ENCODE measurements around the gene POSTN. TPM values are rescaled to one million over a fixed set of nuclear protein-coding genes. Genes with fewer than 3 reads are reported as not detected.

POSTN gene
- total and polyA plus RNA-seq, 2 of the 8 experiments (the other 6 are each of a cell fraction or from before 2014, with no cell fraction given): 0.30 to 0.74 TPM

DNA sequence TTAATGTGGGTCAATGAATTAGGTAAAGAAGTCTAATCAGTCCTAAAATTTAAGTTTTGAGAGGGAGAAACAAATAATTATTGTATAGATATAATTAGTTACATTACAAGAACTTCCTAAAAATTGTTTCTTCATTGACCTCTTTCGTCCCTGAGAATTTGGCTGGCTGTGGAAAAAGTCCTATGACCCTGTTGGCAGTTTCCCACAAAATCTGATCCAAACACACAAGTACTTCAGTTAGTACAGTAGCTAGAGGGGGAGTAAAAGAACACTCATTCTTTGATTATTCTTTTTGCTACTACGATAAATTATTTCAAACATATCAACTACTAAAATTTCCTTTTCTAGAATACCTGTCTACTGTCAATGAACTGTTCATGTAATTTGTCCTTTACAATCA is 11.3 kb downstream of the POSTN start:
- 89% methylated on average over 2 of the region's 2 CpGs; no CpG with 5 or more reads in 1 of the 2 experiments for WGBS, 2 experiments (ENCODE audit: extremely low coverage in 1 of 2, insufficient coverage in 1 of 2, insufficient read length in 1 of 2, insufficient replicate concordance in 2 of 2, low coverage in 1 of 2, low lambda C conversion rate in 2 of 2, missing lambda C conversion rate in 1 of 2)
- H2BK15ac ChIP-seq (ENCODE audit: low read length): no peak overlapping the region
- no peaks in the 10 kb centered on the region for H3K36me3 ChIP-seq (ENCODE audit: control insufficient read depth in 2 of 4, insufficient read depth in 4 of 4, low read length in 3 of 4)
- H3K79me2 ChIP-seq (ENCODE audit: control insufficient read depth in 1 of 2, insufficient read depth in 2 of 2, low read length in 2 of 2): no peaks in the 10 kb centered on the region
- H3K4ac ChIP-seq (replicated peaks; ENCODE audit: insufficient read length, low read depth, low read length): no peak overlapping the region
- H3K79me1 ChIP-seq (ENCODE audit: low read depth, low read length): no peaks in the 10 kb centered on the region
- H3K14ac ChIP-seq (ENCODE audit: insufficient read length): no peak overlapping the region
- H3K4me2 ChIP-seq (ENCODE audit: insufficient read depth in 1 of 2, low read depth in 2 of 2, low read length in 2 of 2): no peak overlapping the region
- no peak overlapping the region for H2BK5ac ChIP-seq (ENCODE audit: low read depth, low read length)
- no peak for TF ChIP-seq CBX8 (IDR thresholded peaks at IDR 0.05; ENCODE audit: borderline replicate concordance, low read depth, low read length)
- TF ChIP-seq ASH2L (IDR thresholded peaks at IDR 0.05; ENCODE audit: low read length): no peak
- TF ChIP-seq TBP (IDR thresholded peaks at IDR 0.05; ENCODE audit: low read depth, low read length): no peak
- TF ChIP-seq EGR1 (IDR thresholded peaks at IDR 0.05; ENCODE audit: borderline replicate concordance, low read depth, low read length): no peak
- no peak for TF ChIP-seq SP4 (IDR thresholded peaks at IDR 0.05; ENCODE audit: low read length)
- TF ChIP-seq SIRT6 (IDR thresholded peaks at IDR 0.05; ENCODE audit: low read length): no peak
- TF ChIP-seq EP300 (IDR thresholded peaks at IDR 0.05; ENCODE audit: borderline replicate concordance in 1 of 2, low read depth in 2 of 2, low read length in 2 of 2): no peak
- no peak for TF ChIP-seq RNF2 (IDR thresholded peaks at IDR 0.05; ENCODE audit: borderline replicate concordance, low read depth, low read length, missing control alignments, poor library complexity, severe bottlenecking)
- no peak for TF ChIP-seq JUND (IDR thresholded peaks at IDR 0.05; ENCODE audit: low read length)
- TF ChIP-seq HDAC6 (IDR thresholded peaks at IDR 0.05; ENCODE audit: low read depth, low read length): no peak
- no peak overlapping the region for H2BK20ac ChIP-seq (ENCODE audit: low read length)
- H3K27me3 ChIP-seq (replicated peaks in 1 of 4; ENCODE audit: control insufficient read depth in 3 of 4, extremely low read depth in 1 of 4, insufficient read depth in 3 of 4, low read length in 3 of 4): no peaks in the 10 kb centered on the region
- H3K18ac ChIP-seq (ENCODE audit: extremely low read depth, low read length): no peak overlapping the region
- no peak overlapping the region for H3K9ac ChIP-seq (replicated peaks in 1 of 4; ENCODE audit: extremely low read depth in 1 of 4, low read depth in 3 of 4, low read length in 3 of 4)
- no peak overlapping the region for H4K5ac ChIP-seq (ENCODE audit: insufficient read length, low read depth, low read length)
- H4K8ac ChIP-seq (ENCODE audit: extremely low read depth, insufficient read depth, low read length): no peak overlapping the region
- no peak overlapping the region for H2BK12ac ChIP-seq (ENCODE audit: low read depth, low read length)
- H2AK5ac ChIP-seq (ENCODE audit: low read depth, low read length): no peak overlapping the region
- no peak overlapping the region for H2AFZ ChIP-seq (ENCODE audit: low read length)
- no peak overlapping the region for H3K4me3 ChIP-seq (ENCODE audit: extremely low read depth in 1 of 4, insufficient read depth in 2 of 4, low read depth in 3 of 4, low read length in 4 of 4)
- no peak overlapping the region for H3K27ac ChIP-seq (ENCODE audit: low read depth, low read length)
- H2BK120ac ChIP-seq (replicated peaks; ENCODE audit: low read depth, low read length): no peak overlapping the region
- no peak for DNase-seq (ENCODE audit: low read depth in 1 of 2, low spot score in 2 of 2)
- ChIA-PET CTCF (ENCODE audit: partially characterized antibody) (no interaction called here), POLR2A (ENCODE audit: partially characterized antibody) (no interaction called here)
- H4K20me1 ChIP-seq (replicated peaks in 1 of 2; ENCODE audit: control insufficient read depth in 1 of 2, insufficient read depth in 2 of 2, low read length in 2 of 2): no peaks in the 10 kb centered on the region
- no peaks in the 10 kb centered on the region for H3K9me3 ChIP-seq (ENCODE audit: insufficient read depth in 2 of 2, low read depth in 1 of 2, low read length in 1 of 2)
- no peak overlapping the region for H3K56ac ChIP-seq (replicated peaks; ENCODE audit: insufficient read length, low read depth, low read length)
- H3K23me2 ChIP-seq (ENCODE audit: low read depth, low read length): no peaks in the 10 kb centered on the region
- no peak overlapping the region for H4K91ac ChIP-seq (replicated peaks; ENCODE audit: insufficient read length, low read length)
- no peaks in the 10 kb centered on the region for H3K4me1 ChIP-seq (replicated peaks in 1 of 4; ENCODE audit: control insufficient read depth in 3 of 4, insufficient read depth in 4 of 4, low read length in 3 of 4)
- no peak overlapping the region for H3K23ac ChIP-seq (ENCODE audit: insufficient read length)
- FAIRE-seq: no peak

Measured in H1 (cell line).